C1 segment of cervical spinal cord (tissue), 14 donors: ENCODE data around the gene NUMA1.
A peak's percentile ranks its signal among the peaks of the same experiment; 100 is the strongest.

Experiments used
- DNase-seq, 14 donors: peaks; one replicate each; lab custom pipeline; 2025; lab: John Stamatoyannopoulos, UW

Gene NUMA1

DNA sequence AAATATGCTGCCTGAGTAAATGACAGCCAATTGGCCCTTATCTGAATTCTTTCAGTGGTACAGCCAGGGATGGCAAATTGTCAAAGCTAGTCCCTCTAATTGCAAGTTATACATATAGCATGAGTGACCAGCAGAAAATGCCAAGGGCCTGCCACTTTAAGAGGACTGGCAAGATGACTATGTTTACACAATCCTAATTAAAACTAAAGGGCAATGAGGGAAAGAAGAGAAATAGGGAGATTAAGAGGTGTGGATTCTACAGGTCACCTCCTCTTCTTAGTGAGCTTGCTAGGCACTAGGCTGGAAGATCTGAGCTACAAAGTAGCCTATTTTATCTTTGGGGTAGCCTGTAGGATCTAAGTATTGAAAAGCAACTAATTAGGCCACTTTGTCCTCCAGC, 13.5 kb downstream of the NUMA1 start:
- DNase-seq = no peak

- no peak for DNase-seq
Measured at GRCh38 chr11:72061739-72062396, 18.5 kb downstream of the NUMA1 start.

DNA sequence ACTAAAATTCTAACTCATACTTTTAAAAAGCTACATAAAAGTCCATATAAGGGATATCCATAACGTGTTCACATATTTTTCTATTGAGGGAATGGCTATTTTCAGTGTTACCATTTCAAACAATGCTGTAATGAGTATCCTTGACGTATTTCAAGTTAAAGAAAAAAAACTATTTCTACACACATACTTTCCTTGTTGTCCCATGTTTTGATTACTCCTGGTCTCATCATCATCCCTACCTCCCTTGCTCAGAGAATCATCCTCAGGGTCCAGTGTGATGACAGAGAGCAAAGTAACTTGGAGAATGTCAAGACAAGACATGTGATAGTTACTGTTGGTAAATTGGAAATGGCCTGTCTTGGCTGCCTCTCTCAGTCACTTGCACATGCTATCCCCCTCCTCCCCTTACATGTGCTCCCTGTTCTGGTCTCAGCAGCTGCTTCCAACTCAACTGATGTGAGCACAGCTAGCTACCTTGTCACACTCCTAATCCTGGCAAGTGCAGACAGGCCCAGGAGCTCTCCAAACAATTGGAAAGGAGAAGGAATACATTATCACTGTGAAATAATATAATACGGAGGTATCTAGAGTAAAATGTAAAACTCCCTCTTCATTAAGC, 21.8 kb downstream of the NUMA1 start:
- no peak for DNase-seq

- DNase-seq = no peak
Measured at GRCh38 chr11:72048766-72049460, 31.4 kb downstream of the NUMA1 start.

GRCh38 chr11:72045849-72046248, 34.5 kb downstream of the NUMA1 start:
- peak in 1 of 14 donors; percentile 17 for DNase-seq

GRCh38 chr11:72042064-72042745, 38.1 kb downstream of the NUMA1 start:
- no peak for DNase-seq

GRCh38 chr11:72041364-72042063, 38.8 kb downstream of the NUMA1 start:
- peak in 12 of 14 donors; percentile 67 to 92 (median 84) for DNase-seq

GRCh38 chr11:72040491-72041363, 39.6 kb downstream of the NUMA1 start:
- peak; percentile 48 to 96 (median 92) for DNase-seq

GRCh38 chr11:72039856-72040401, 40.4 kb downstream of the NUMA1 start:
- DNase-seq = peak in 8 of 14 donors; percentile 33 to 72 (median 58)

DNA sequence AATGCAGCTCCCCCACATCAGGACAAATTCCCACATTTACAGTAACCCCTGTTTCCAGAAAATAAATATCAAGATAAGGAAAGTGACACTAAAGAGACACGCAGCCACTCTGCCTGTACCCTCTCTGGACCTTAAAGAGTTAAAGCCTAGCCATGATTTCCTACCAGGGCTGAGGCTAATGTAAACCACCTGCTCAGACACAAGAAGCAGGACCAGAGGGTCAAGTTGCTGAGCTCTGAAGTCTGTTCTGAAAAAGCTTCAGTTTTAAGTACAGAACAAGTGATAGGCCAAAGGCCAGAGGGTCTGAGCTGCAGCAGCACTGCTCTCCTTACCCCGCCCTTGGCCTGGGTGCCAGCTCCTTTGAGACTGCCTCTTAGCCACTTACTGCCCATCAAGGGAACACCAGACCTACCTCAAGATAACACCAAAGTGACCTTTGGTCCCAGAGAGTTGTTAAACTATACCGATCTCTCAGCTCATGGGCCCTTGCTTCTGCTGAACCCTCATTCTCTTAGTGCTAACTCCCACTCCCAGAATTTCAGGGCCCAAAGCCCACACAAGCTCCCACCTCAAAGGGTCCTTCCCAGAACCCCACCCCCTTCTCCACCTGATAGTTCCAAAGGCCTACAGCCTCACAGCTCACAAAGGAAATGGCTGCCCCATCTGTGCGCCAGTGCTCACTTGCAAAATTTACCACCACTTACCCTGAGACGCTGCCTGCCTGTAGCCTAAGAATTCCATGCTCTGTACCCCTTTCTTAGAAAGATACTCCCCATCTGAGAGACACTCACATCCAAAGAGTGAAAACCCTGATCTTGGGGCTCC, 41.1 kb downstream of the NUMA1 start:
- peak in 6 of 14 donors; percentile 35 to 66 (median 48) for DNase-seq

- DNase-seq = peak in 12 of 14 donors; percentile 20 to 90 (median 50)
Measured at GRCh38 chr11:72038491-72038890, 41.9 kb downstream of the NUMA1 start.

GRCh38 chr11:72037554-72038311, 42.6 kb downstream of the NUMA1 start:
- no peak for DNase-seq

DNA sequence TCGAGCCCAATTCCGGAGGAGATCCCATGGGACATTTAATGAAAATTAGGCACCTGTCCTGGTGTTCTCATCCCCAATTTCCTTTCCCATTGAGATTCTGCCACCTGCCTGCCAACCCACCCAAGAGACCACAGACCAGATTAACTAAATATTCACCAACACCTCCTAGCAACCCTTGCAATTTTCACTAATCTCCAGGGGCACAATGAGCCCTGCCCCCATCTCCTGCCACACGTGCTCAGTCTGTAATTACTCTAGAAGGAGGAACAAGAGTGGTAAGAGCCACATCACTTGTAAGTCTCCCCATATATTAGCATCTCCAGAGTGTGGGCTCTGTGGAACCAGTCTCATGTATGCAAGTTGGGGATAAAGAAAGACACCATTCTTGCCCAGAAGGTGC, 43.7 kb downstream of the NUMA1 start:
- DNase-seq = no peak

DNA sequence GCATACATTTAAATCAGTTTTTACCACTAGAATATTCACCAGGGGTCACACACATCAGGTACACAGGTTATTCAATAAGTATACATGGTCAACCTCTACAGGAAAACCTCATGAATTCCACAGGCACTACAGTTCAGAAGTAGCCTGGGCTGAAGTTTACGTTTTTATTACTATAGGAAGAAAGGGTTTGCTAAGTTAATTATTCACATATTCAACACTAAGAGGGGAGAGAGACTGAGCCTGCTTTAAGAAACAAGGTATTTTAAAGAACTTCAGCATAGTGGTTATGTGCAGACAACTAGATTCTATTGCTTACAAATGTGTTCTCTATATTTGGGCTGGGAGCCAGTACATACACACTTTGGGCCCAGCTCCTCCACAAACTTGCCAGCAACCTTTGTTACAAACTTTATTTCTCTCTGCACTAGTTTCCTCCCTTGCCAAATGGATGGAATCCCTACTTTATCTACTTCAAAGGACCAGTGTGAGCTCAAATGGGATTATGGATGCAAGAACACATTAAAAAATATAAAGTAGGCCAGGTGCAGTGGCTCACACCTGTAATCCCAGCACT, 49.8 kb downstream of the NUMA1 start:
- DNase-seq = no peak

- DNase-seq = no peak
Measured at GRCh38 chr11:72026090-72026489, 54.3 kb downstream of the NUMA1 start.

GRCh38 chr11:72024069-72024754, 56.1 kb downstream of the NUMA1 start:
- DNase-seq = peak in 1 of 14 donors; percentile 12

GRCh38 chr11:72023335-72023734, 57.0 kb downstream of the NUMA1 start:
- no peak for DNase-seq

DNA sequence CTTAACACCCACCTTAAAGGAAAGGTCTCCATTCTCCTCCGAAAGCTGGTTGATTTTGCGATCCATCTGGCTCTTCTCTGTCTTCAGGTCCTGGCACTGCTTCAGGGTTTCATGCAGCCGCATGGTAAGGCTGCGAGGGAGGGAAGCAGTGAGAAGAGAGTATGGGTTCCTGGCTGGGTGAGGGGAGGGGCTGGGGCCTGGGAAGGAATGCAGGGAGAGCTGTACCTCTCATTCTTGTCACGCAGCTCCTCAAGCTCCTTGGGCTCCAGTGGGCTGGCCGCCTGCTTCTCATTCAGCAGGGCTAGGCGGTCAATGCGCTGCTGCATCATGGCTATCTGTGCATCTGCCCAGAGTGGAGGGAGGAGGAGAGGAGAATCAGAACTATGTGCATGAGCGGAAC, 62.2 kb downstream of the NUMA1 start:
- DNase-seq = no peak
